Body of pancreas (tissue), 4 donors: ENCODE data around the gene CSTPP1.
A peak's percentile ranks its signal among the peaks of the same experiment; 100 is the strongest.

Experiments
- POLR2A ChIP-seq, 3 donors: fragments of 450-650 bp; IDR thresholded peaks; one replicate each; pipeline ENCODE4 v1.6.1; 2016; ENCODE audit warnings: antibody characterized with exemption in 3 of 3, mild to moderate bottlenecking in 2 of 3
- TF ChIP-seq, protein P1 (sequence below), 7 experiments: fragments of 450-650 bp in 4 of 7; fragments of 200-600 bp in 3 of 7; sonication (generic) in 3 of 7; IDR thresholded peaks; one replicate each; pipeline ENCODE4 v1.5.1; 2016 to 2019; ENCODE audit warnings: antibody characterized with exemption in 7 of 7

- TF ChIP-seq, protein P1, sequence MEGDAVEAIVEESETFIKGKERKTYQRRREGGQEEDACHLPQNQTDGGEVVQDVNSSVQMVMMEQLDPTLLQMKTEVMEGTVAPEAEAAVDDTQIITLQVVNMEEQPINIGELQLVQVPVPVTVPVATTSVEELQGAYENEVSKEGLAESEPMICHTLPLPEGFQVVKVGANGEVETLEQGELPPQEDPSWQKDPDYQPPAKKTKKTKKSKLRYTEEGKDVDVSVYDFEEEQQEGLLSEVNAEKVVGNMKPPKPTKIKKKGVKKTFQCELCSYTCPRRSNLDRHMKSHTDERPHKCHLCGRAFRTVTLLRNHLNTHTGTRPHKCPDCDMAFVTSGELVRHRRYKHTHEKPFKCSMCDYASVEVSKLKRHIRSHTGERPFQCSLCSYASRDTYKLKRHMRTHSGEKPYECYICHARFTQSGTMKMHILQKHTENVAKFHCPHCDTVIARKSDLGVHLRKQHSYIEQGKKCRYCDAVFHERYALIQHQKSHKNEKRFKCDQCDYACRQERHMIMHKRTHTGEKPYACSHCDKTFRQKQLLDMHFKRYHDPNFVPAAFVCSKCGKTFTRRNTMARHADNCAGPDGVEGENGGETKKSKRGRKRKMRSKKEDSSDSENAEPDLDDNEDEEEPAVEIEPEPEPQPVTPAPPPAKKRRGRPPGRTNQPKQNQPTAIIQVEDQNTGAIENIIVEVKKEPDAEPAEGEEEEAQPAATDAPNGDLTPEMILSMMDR (IDR thresholded peaks at IDR 0.05) = peak in 2 of 7 experiments; percentile 9 to 22
- TF ChIP-seq POLR2A (IDR thresholded peaks at IDR 0.05) = peak; percentile 34 to 57 (median 57)
Measured at GRCh38 chr11:47186700-47187695, 250.4 kb downstream of the CSTPP1 start.
